DMS53 (cell line): ENCODE data around the gene NAGLU.

Experiments used
- DNase-seq: peaks from one replicate; lab custom pipeline; 2025; lab: John Stamatoyannopoulos, UW

Gene NAGLU

GRCh38 chr17:42536048-42536371, at the start of gene NAGLU:
Gene NAGLU, plus strand, starts transcription at chr17:42536241. Its CDS starts 32 bp downstream, at chr17:42536273.
- DNase-seq: peak; percentile 98

GRCh38 chr17:42488032-42488431, 48.0 kb upstream of the NAGLU start:
- no peak for DNase-seq

- no peak for DNase-seq
These were observed 42.7 kb upstream of the NAGLU start for GRCh38 chr17:42493319-42493718.

- DNase-seq: no peak
These were observed 41.4 kb upstream of the NAGLU start for GRCh38 chr17:42494673-42495072.

GRCh38 chr17:42498828-42499227, 37.2 kb upstream of the NAGLU start:
- DNase-seq: no peak

- DNase-seq: no peak
These were observed 34.0 kb upstream of the NAGLU start for GRCh38 chr17:42502091-42502490.

GRCh38 chr17:42502926-42503325, 33.1 kb upstream of the NAGLU start:
- no peak for DNase-seq

GRCh38 chr17:42507671-42508070, 28.4 kb upstream of the NAGLU start:
- DNase-seq: no peak

GRCh38 chr17:42508426-42509165, 27.4 kb upstream of the NAGLU start:
- no peak for DNase-seq

GRCh38 chr17:42509409-42509808, 26.6 kb upstream of the NAGLU start:
- no peak for DNase-seq

- no peak for DNase-seq
These were observed 26.2 kb upstream of the NAGLU start for GRCh38 chr17:42509841-42510240.

GRCh38 chr17:42512246-42512645, 23.8 kb upstream of the NAGLU start:
- no peak for DNase-seq

- no peak for DNase-seq
These were observed 23.2 kb upstream of the NAGLU start for GRCh38 chr17:42512733-42513251.

- DNase-seq: no peak
These were observed 22.4 kb upstream of the NAGLU start for GRCh38 chr17:42513686-42514085.

GRCh38 chr17:42514279-42514678, 21.8 kb upstream of the NAGLU start:
- no peak for DNase-seq

GRCh38 chr17:42514867-42515266, 21.2 kb upstream of the NAGLU start:
- DNase-seq: no peak

- peak; percentile 90 for DNase-seq
These were observed 18.5 kb upstream of the NAGLU start for GRCh38 chr17:42517516-42517915.

- DNase-seq: peak; percentile 43
These were observed 17.8 kb upstream of the NAGLU start for GRCh38 chr17:42518046-42518754.

GRCh38 chr17:42518755-42519545, 17.1 kb upstream of the NAGLU start:
- no peak for DNase-seq

GRCh38 chr17:42519546-42520491, 16.2 kb upstream of the NAGLU start:
- DNase-seq: no peak

GRCh38 chr17:42520540-42520951, 15.5 kb upstream of the NAGLU start:
- DNase-seq: no peak
